ENCODE results near the gene HECW1. TPM values are rescaled to one million over a fixed set of nuclear protein-coding genes. Genes with fewer than 3 reads are reported as not detected.

Gene HECW1
- total and polyA plus RNA-seq, 2 of the 8 experiments (the other 6 are each of a cell fraction or from before 2014, with no cell fraction given): 2.9 to 12.7 TPM

DNA sequence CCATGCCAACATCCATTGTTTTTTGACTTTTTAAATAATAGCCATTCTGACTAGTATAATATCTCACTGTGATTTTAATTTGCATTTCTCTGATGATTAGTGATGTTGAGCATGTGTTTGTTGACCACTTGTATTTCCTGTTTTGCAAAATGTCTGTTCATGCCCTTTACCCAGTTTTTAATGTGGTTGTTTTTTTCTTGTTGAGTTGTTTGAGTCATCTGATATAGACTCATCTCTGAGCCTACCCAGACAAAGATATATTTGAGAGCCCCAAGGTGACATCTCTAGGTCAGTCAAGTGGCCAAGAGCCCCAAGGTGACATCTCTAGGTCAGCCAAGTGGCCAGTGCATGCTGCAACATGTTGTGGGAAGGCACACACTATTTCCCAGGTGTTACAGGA lies 224.7 kb downstream of the HECW1 start:
- POLR2A ChIA-PET (ENCODE audit: partially characterized antibody): no interaction called here
- no peak overlapping the region for H3K4me2 ChIP-seq (ENCODE audit: insufficient read depth in 1 of 2, low read depth in 2 of 2, low read length in 2 of 2)
- TF ChIP-seq POLR2AphosphoS5 (IDR thresholded peaks at IDR 0.05; ENCODE audit: low read depth, low read length) (no peak), RBBP5 (IDR thresholded peaks at IDR 0.05; ENCODE audit: borderline replicate concordance, low read depth, low read length) (no peak), SRF (IDR thresholded peaks at IDR 0.05; ENCODE audit: low read depth, low read length) (no peak), HDAC2 (IDR thresholded peaks at IDR 0.05; ENCODE audit: borderline replicate concordance in 1 of 2, low read depth in 2 of 2, low read length in 2 of 2) (no peak), BACH1 (IDR thresholded peaks at IDR 0.05; ENCODE audit: low read length) (no peak), TAF7 (optimal IDR thresholded peaks at IDR 0.05; ENCODE audit: borderline replicate concordance, low read depth, low read length) (no peak), JUN (IDR thresholded peaks at IDR 0.05; ENCODE audit: low read depth, low read length) (no peak), JUND (IDR thresholded peaks at IDR 0.05; ENCODE audit: low read length) (no peak), SIRT6 (IDR thresholded peaks at IDR 0.05; ENCODE audit: low read length) (no peak), CREB1 (IDR thresholded peaks at IDR 0.05) (no peak), CHD1 (IDR thresholded peaks at IDR 0.05; ENCODE audit: low read depth, low read length) (no peak), GABPA (IDR thresholded peaks at IDR 0.05; ENCODE audit: borderline replicate concordance, insufficient read depth, low read length) (no peak), TEAD4 (IDR thresholded peaks at IDR 0.05; ENCODE audit: low read depth, low read length) (no peak), POU5F1 (IDR thresholded peaks at IDR 0.05; ENCODE audit: low read depth, low read length) (no peak), HDAC6 (IDR thresholded peaks at IDR 0.05; ENCODE audit: low read depth, low read length) (no peak)
- TF ChIP-seq, protein P1, sequence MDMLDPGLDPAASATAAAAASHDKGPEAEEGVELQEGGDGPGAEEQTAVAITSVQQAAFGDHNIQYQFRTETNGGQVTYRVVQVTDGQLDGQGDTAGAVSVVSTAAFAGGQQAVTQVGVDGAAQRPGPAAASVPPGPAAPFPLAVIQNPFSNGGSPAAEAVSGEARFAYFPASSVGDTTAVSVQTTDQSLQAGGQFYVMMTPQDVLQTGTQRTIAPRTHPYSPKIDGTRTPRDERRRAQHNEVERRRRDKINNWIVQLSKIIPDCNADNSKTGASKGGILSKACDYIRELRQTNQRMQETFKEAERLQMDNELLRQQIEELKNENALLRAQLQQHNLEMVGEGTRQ (IDR thresholded peaks at IDR 0.05; ENCODE audit: low read length): no peak

More for the DNA sequence above, 224.7 kb downstream of the HECW1 start:
- Histone ChIP-seq H3K79me1 (ENCODE audit: low read depth, low read length) (no peaks in the 10 kb centered on the region), H4K91ac (replicated peaks; ENCODE audit: insufficient read length, low read length) (no peak overlapping the region), H3K27ac (ENCODE audit: low read depth, low read length) (no peak overlapping the region), H3K36me3 (ENCODE audit: control insufficient read depth in 2 of 4, insufficient read depth in 4 of 4, low read length in 3 of 4) (no peaks in the 10 kb centered on the region), H4K5ac (ENCODE audit: insufficient read length, low read depth, low read length) (no peak overlapping the region), H3K9ac (replicated peaks in 1 of 4; ENCODE audit: extremely low read depth in 1 of 4, low read depth in 3 of 4, low read length in 3 of 4) (no peak overlapping the region), H3K56ac (replicated peaks; ENCODE audit: insufficient read length, low read depth, low read length) (no peak overlapping the region), H3K18ac (ENCODE audit: extremely low read depth, low read length) (no peak overlapping the region), H2BK5ac (ENCODE audit: low read depth, low read length) (no peak overlapping the region), H4K20me1 (replicated peaks in 1 of 2; ENCODE audit: control insufficient read depth in 1 of 2, insufficient read depth in 2 of 2, low read length in 2 of 2) (no peaks in the 10 kb centered on the region), H2AK5ac (ENCODE audit: low read depth, low read length) (no peak overlapping the region), H3K14ac (ENCODE audit: insufficient read length) (no peak overlapping the region), H3K4me3 (ENCODE audit: extremely low read depth in 1 of 4, insufficient read depth in 2 of 4, low read depth in 3 of 4, low read length in 4 of 4) (no peak overlapping the region), H4K8ac (ENCODE audit: extremely low read depth, insufficient read depth, low read length) (no peak overlapping the region), H3K23ac (ENCODE audit: insufficient read length) (no peak overlapping the region), H2BK20ac (ENCODE audit: low read length) (no peak overlapping the region), H3K79me2 (ENCODE audit: control insufficient read depth in 1 of 2, insufficient read depth in 2 of 2, low read length in 2 of 2) (no peaks in the 10 kb centered on the region), H2BK12ac (ENCODE audit: low read depth, low read length) (peak overlapping the region; percentile 23; the same call in 1 of the 2 replicates), H3K27me3 (replicated peaks in 1 of 4; ENCODE audit: control insufficient read depth in 3 of 4, extremely low read depth in 1 of 4, insufficient read depth in 3 of 4, low read length in 3 of 4) (no peaks in the 10 kb centered on the region), H3K4me1 (replicated peaks in 1 of 4; ENCODE audit: control insufficient read depth in 3 of 4, insufficient read depth in 4 of 4, low read length in 3 of 4) (peaks cover 0 to 3% (median 1%) of the 10 kb centered on the region in 4 experiments; a peak in 1 of 7 replicates), H3K9me3 (ENCODE audit: insufficient read depth in 2 of 2, low read depth in 1 of 2, low read length in 1 of 2) (no peaks in the 10 kb centered on the region), H2AFZ (ENCODE audit: low read length) (no peak overlapping the region), H2BK120ac (replicated peaks; ENCODE audit: low read depth, low read length) (no peak overlapping the region), H3K4ac (replicated peaks; ENCODE audit: insufficient read length, low read depth, low read length) (no peak overlapping the region), H3K23me2 (ENCODE audit: low read depth, low read length) (no peaks in the 10 kb centered on the region), H2BK15ac (ENCODE audit: low read length) (no peak overlapping the region)
- FAIRE-seq (no peak), DNase-seq (ENCODE audit: low read depth in 1 of 2, low spot score in 2 of 2) (no peak)
- CTCF ChIA-PET (ENCODE audit: partially characterized antibody): no interaction called here

Data from H1 (cell line).